GM12878 (cell line): Measurements from ENCODE around the gene PLXNA2. TPM values are rescaled to one million over a fixed set of nuclear protein-coding genes. Genes with fewer than 3 reads are reported as not detected.

Experiments
- ATAC-seq: fragments of 200-7000 bp; cut with Tn5 transposase; 3 replicates; pipeline ENCODE4 v1.9.1; 2020; ENCODE audit warnings: mild to moderate bottlenecking, moderate library complexity
- BruUV-seq: library from RNA; stranded (reverse); fragments of 400-500 nt; replicated peaks from 2 replicates; lab custom pipeline; 2021; lab: Mats Ljungman, UMichigan
- CTCF ChIA-PET: fragments of 300-600 bp; sonication (Branson Sonifier 250); formaldehyde crosslinking; extraction: SDS; loops from one replicate; lab custom pipeline; 2021; ENCODE audit warnings: inconsistent platforms; lab: Yijun Ruan, JAX
- POLR2A ChIA-PET: fragments of 350-600 bp; formaldehyde crosslinking; extraction: SDS; loops from one replicate; lab custom pipeline; 2021; ENCODE audit warnings: inconsistent platforms; lab: Charles Lee
- RAD21 ChIA-PET: fragments of 300-600 bp; sonication (Branson Sonifier 250); formaldehyde crosslinking; loops from one replicate; lab custom pipeline; 2023; ENCODE audit warnings: antibody characterized with exemption; ENCODE audit not compliant: unreplicated experiment; lab: Charles Lee
- SMC1A ChIA-PET: fragments of 300-600 bp; sonication (Branson Sonifier 250); formaldehyde crosslinking; loops from one replicate; lab custom pipeline; 2023; ENCODE audit not compliant: unreplicated experiment, uncharacterized antibody; lab: Charles Lee
- DNase-seq: peaks from one replicate; pipeline ENCODE4 v3.0.0-alpha.2; 2011; ENCODE audit warnings: low read depth, low spot score
- FAIRE-seq: peaks from 3 replicates; lab custom pipeline; 2011; peaks lifted over from hg19 to GRCh38; lab: Jason Lieb, UNC
- H2AFZ ChIP-seq: 2 replicates; pipeline ENCODE4 v1.6.0; 2011; ENCODE audit warnings: low read depth, low read length, control low read depth; ENCODE audit not compliant: control insufficient read depth
- H3K27ac ChIP-seq: 2 replicates; pipeline ENCODE4 v1.5.1; 2011; ENCODE audit warnings: control low read depth; ENCODE audit not compliant: control insufficient read depth, insufficient read depth
- H3K27me3 ChIP-seq, 2 experiments: replicated peaks in 1 of 2; 2 replicates each; pipeline versions ENCODE4 v1.6.0 to v1.6.1; 2011; ENCODE audit warnings: low read length in 1 of 2; ENCODE audit not compliant: control insufficient read depth in 2 of 2, insufficient read depth in 2 of 2
- H3K36me3 ChIP-seq, 2 experiments: 2 replicates each; pipeline ENCODE4 v1.5.1; 2011; ENCODE audit warnings: low read length in 1 of 2; ENCODE audit not compliant: control insufficient read depth in 2 of 2, insufficient read depth in 2 of 2
- H3K4me1 ChIP-seq: 2 replicates; pipeline ENCODE4 v1.6.1; 2011; ENCODE audit warnings: mild to moderate bottlenecking, low read length, moderate library complexity, mixed read lengths; ENCODE audit not compliant: control insufficient read depth, insufficient read depth
- H3K4me2 ChIP-seq: 2 replicates; pipeline ENCODE4 v1.6.0; 2011; ENCODE audit warnings: control low read depth; ENCODE audit not compliant: control insufficient read depth, insufficient read depth
- H3K4me3 ChIP-seq: fragments of 200-600 bp; sonication (generic); 2 replicates; pipeline ENCODE4 v1.5.1; 2016
- H3K79me2 ChIP-seq: 2 replicates; pipeline ENCODE4 v1.6.0; 2011; ENCODE audit warnings: low read length; ENCODE audit not compliant: control insufficient read depth, insufficient read depth
- H3K9ac ChIP-seq: 2 replicates; pipeline ENCODE4 v1.8.0; 2011; ENCODE audit warnings: low read length, control low read depth, mixed read lengths; ENCODE audit not compliant: control insufficient read depth, insufficient read depth
- H3K9me3 ChIP-seq: replicated peaks from 3 replicates; pipeline ENCODE4 v1.5.1; 2011; ENCODE audit warnings: mild to moderate bottlenecking, low read length; ENCODE audit not compliant: control insufficient read depth, insufficient read depth
- H4K20me1 ChIP-seq: 2 replicates; pipeline ENCODE4 v1.6.0; 2011; ENCODE audit not compliant: control insufficient read depth, insufficient read depth
- ASH2L ChIP-seq: fragments of 300-600, 200-600 bp; sonication (generic); IDR thresholded peaks from 2 replicates; pipeline ENCODE4 v1.6.1; 2017; ENCODE audit warnings: low read depth, mild to moderate bottlenecking, borderline replicate concordance
- BACH1 ChIP-seq: fragments of 450-650 bp; IDR thresholded peaks from 2 replicates; pipeline ENCODE4 v1.6.1; 2017; ENCODE audit warnings: mild to moderate bottlenecking, borderline replicate concordance
- MXI1 ChIP-seq: fragments of 150-350 bp; IDR thresholded peaks from 2 replicates; pipeline ENCODE4 v1.6.1; 2011; ENCODE audit warnings: low read depth, mild to moderate bottlenecking, inconsistent platforms, low read length, improper control_type of control experiment
- NFYB ChIP-seq: IDR thresholded peaks from 2 replicates; pipeline ENCODE4 v1.6.1; 2011; ENCODE audit warnings: low read depth, mild to moderate bottlenecking, low read length, improper control_type of control experiment, moderate library complexity; ENCODE audit not compliant: insufficient read depth
- RUNX3 ChIP-seq: IDR thresholded peaks from 2 replicates; pipeline ENCODE4 v1.6.1; 2012; ENCODE audit warnings: low read length, inconsistent platforms
- SIN3A ChIP-seq: IDR thresholded peaks from 2 replicates; pipeline ENCODE4 v1.6.1; 2012; ENCODE audit warnings: low read depth, low read length, improper control_type of control experiment
- SUZ12 ChIP-seq: fragments of 200-600 bp; sonication (generic); IDR thresholded peaks from one replicate; pipeline ENCODE4 v1.6.1; 2018; ENCODE audit warnings: antibody characterized with exemption, mild to moderate bottlenecking; ENCODE audit not compliant: unreplicated experiment
- ZNF622 ChIP-seq: fragments of 450-650 bp; IDR thresholded peaks from 2 replicates; pipeline ENCODE4 v1.6.1; 2017; ENCODE audit warnings: mild to moderate bottlenecking, inconsistent platforms
- WGBS: methylation state at CpG from one replicate; pipeline ENCODE4 v1.1.6; 2016; ENCODE audit warnings: low lambda C conversion rate; ENCODE audit not compliant: insufficient replicate concordance, insufficient coverage; ENCODE audit errors: missing lambda C conversion rate; 5-methylcytosine and 5-hydroxymethylcytosine counted together
- in situ Hi-C: fragments of 300-500 bp; cut with MboI; formaldehyde crosslinking; loops from 9 replicates; pipeline ENCODE4 v1.14.3; 2018; ENCODE audit warnings: mixed read lengths
- intact Hi-C: fragments of 100-400 bp; cut with micrococcal nuclease; formaldehyde crosslinking; loops from one replicate; pipeline ENCODE4 v1.14.2; 2022; ENCODE audit not compliant: unreplicated experiment
- polyA plus RNA-seq, 11 experiments: library from polyadenylated mRNA; depleted of rRNA in 4 of 11; unstranded in 6 of 11; stranded (reverse) in 5 of 11; fragments of >200 nt; fragmentation: Nextera tagmentation in 4 of 11; fragmentation: Illumina TruSeq in 1 of 11; extraction: Ambion mirVana in 4 of 11; extraction: Trizol in 1 of 11; gene quantifications; 1 replicate in 1 of 11; 2 replicates in 10 of 11; pipeline versions ENCODE4 v1.2.1 to v1.2.3, GENCODE V29; 2011 to 2016; ENCODE audit warnings: inconsistent platforms in 2 of 11, missing spikeins in 2 of 11, low read depth in 1 of 11
- total RNA-seq, 4 experiments: library from RNA; depleted of rRNA in 3 of 4; stranded (reverse); fragments of >200 nt in 3 of 4; fragmentation: Illumina TruSeq in 1 of 4; extraction: Trizol in 1 of 4; gene quantifications; 2 replicates each; pipeline versions ENCODE4 v1.2.1 to v1.2.3, GENCODE V29; 2013 to 2021
- TF ChIP-seq, protein P1 (sequence below): IDR thresholded peaks from 2 replicates; pipeline ENCODE4 v1.6.1; 2012; ENCODE audit warnings: improper control_type of control experiment, low read depth, low read length; ENCODE audit not compliant: insufficient replicate concordance

The PLXNA2 gene
- total and polyA plus RNA-seq, 10 of the 15 experiments (the other 5 are each of a cell fraction or from before 2014, with no cell fraction given): under 0.01 to 0.08 (median 0.07) TPM; not detected in 4

DNA sequence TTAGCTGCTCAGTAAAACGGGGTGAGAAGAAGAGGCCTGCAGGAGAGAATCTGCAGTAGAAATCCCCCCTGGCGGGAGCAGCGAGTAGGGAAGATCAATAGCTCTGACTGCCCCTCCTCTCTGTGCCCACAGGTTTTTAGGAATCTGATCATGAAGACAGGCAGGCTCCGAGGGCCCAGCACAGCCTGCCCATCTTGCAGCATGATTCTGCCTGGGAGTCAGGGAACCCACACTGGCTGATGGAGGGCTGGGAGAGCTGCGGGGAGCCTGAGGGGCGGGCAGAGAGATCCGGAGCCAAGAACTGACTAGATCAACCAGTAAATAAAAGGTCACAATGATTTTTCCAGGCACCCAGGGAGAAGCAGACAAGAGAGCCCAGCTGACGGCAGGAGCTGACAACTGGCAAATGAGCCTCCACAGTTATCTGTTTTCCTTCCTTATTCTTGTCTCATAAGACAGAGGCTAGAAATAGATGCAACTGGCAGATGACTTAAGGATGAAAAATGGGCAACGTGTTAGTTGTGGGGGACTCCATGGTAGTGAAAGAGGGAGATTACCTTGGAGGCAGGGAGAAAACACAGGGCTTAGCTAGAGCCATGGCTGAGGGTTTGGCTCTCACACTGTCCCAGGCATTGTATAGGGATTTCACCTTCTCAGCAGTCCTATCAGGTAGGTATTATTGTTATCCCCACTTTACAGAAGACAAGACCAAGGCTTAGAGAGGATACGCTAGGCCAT, 116.2 kb downstream of the PLXNA2 start (continued):
- TF ChIP-seq MXI1 (no peak), RUNX3 (no peak), ZNF622 (no peak)
- TF ChIP-seq, all 136 proteins: peak for 0

DNA sequence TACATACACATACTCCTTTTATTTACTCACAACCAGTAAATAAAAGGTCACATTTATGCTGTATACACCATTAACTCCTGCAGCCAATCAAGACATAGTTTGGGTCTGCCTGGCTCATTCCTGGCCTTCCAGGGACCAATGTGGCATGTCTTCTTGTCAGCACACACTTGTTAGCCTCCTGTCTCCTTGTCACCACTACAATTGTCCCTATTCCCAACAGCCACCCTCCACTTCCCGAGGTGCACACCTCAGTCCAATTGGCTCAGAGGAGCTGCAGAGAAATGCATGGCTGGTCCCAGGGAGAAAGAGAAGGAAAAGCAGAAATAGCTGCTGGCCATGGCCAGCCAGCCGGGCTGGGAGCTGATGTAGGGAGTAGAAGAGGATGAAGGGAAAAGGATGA, 116.9 kb downstream of the PLXNA2 start:
- no peak overlapping the region for H3K4me3 ChIP-seq
- RAD21 ChIA-PET: no interaction called here
- DNase-seq (no peak), FAIRE-seq (no peak), ATAC-seq (no peak)
- peaks cover 0 to 2% of the 10 kb centered on the region in 2 experiments; a peak in 3 of 4 replicates for H3K27me3 ChIP-seq
- in situ Hi-C loops (loop anchor here (5.0 kb wide), 1 partner anchor 115 kb away; the partner anchor contains the start of gene PLXNA2), intact Hi-C loops (no loop called here)
- SMC1A ChIA-PET: interaction anchor here (0.9 kb wide), 1 partner anchor 106 kb away, joined by 3 read pairs; no protein-coding TSS in a partner anchor
- CTCF ChIA-PET: interaction anchor here (1.1 to 9.1 kb wide), 2 partner anchors 34 to 114 kb away, joined by 3 to 166 read pairs; partner anchors contain the start of gene PLXNA2
- H3K9me3 ChIP-seq: no peaks in the 10 kb centered on the region
- no peak overlapping the region for H3K4me2 ChIP-seq
- no peaks in the 10 kb centered on the region for H3K36me3 ChIP-seq
- H3K4me1 ChIP-seq: no peaks in the 10 kb centered on the region
- no peaks in the 10 kb centered on the region for H4K20me1 ChIP-seq
- no peak overlapping the region for H2AFZ ChIP-seq
- H3K27ac ChIP-seq: no peak overlapping the region
- WGBS: 25% methylated on average over 2 of the region's 2 CpGs
- H3K79me2 ChIP-seq: no peaks in the 10 kb centered on the region
- BruUV-seq: no TSS peak
- TF ChIP-seq, protein P1, sequence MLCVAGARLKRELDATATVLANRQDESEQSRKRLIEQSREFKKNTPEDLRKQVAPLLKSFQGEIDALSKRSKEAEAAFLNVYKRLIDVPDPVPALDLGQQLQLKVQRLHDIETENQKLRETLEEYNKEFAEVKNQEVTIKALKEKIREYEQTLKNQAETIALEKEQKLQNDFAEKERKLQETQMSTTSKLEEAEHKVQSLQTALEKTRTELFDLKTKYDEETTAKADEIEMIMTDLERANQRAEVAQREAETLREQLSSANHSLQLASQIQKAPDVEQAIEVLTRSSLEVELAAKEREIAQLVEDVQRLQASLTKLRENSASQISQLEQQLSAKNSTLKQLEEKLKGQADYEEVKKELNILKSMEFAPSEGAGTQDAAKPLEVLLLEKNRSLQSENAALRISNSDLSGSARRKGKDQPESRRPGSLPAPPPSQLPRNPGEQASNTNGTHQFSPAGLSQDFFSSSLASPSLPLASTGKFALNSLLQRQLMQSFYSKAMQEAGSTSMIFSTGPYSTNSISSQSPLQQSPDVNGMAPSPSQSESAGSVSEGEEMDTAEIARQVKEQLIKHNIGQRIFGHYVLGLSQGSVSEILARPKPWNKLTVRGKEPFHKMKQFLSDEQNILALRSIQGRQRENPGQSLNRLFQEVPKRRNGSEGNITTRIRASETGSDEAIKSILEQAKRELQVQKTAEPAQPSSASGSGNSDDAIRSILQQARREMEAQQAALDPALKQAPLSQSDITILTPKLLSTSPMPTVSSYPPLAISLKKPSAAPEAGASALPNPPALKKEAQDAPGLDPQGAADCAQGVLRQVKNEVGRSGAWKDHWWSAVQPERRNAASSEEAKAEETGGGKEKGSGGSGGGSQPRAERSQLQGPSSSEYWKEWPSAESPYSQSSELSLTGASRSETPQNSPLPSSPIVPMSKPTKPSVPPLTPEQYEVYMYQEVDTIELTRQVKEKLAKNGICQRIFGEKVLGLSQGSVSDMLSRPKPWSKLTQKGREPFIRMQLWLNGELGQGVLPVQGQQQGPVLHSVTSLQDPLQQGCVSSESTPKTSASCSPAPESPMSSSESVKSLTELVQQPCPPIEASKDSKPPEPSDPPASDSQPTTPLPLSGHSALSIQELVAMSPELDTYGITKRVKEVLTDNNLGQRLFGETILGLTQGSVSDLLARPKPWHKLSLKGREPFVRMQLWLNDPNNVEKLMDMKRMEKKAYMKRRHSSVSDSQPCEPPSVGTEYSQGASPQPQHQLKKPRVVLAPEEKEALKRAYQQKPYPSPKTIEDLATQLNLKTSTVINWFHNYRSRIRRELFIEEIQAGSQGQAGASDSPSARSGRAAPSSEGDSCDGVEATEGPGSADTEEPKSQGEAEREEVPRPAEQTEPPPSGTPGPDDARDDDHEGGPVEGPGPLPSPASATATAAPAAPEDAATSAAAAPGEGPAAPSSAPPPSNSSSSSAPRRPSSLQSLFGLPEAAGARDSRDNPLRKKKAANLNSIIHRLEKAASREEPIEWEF: no peak
- TF ChIP-seq BACH1 (no peak), ASH2L (no peak), SUZ12 (no peak), SIN3A (no peak), NFYB (no peak)
- POLR2A ChIA-PET: no interaction called here
- no peak overlapping the region for H3K9ac ChIP-seq
